Esophagus squamous epithelium (tissue), 5 donors: ENCODE results near the gene TDRD7. TPM values are rescaled to one million over a fixed set of nuclear protein-coding genes. Genes with fewer than 3 reads are reported as not detected.

Experiments
- DNase-seq: peaks from one replicate; lab custom pipeline; 2025; lab: John Stamatoyannopoulos, UW
- H3K27ac ChIP-seq, 4 donors: fragments of 200-600 bp; sonication (generic); one replicate each; pipeline ENCODE4 v1.5.1; 2016 to 2019; ENCODE audit warnings: mild to moderate bottlenecking in 1 of 4
- H3K27me3 ChIP-seq, 4 donors: fragments of 200-600 bp; sonication (generic); 1 replicate in 3 of 4; 2 replicates in 1 of 4; pipeline versions ENCODE4 v1.5.1 to v1.6.0; 2017 to 2021; ENCODE audit warnings: antibody characterized with exemption in 1 of 4
- H3K36me3 ChIP-seq, 3 donors: fragments of 200-600 bp; sonication (generic); one replicate each; pipeline ENCODE4 v1.5.1; 2016 to 2019
- H3K4me1 ChIP-seq, 3 donors: fragments of 200-600 bp; sonication (generic); one replicate each; pipeline ENCODE4 v1.5.1; 2017 to 2019
- H3K4me3 ChIP-seq, 4 donors: fragments of 200-600 bp; sonication (generic); 1 replicate in 3 of 4; 2 replicates in 1 of 4; pipeline ENCODE4 v1.5.1; 2016 to 2019; ENCODE audit warnings: mild to moderate bottlenecking in 2 of 4, moderate library complexity in 1 of 4
- H3K9me3 ChIP-seq, 3 donors: fragments of 200-600 bp; sonication (generic); one replicate each; pipeline ENCODE4 v1.5.1; 2016 to 2019
- CTCF ChIP-seq, 6 experiments: fragments of 450-650 bp in 4 of 6; fragments of 200-600 bp in 2 of 6; sonication (generic) in 2 of 6; IDR thresholded peaks; one replicate each; pipeline ENCODE4 v1.5.1; 2016 to 2019; ENCODE audit warnings: antibody characterized with exemption in 6 of 6, mild to moderate bottlenecking in 4 of 6, moderate library complexity in 4 of 6
- POLR2A ChIP-seq, 4 donors: fragments of 450-650 bp; IDR thresholded peaks; one replicate each; pipeline ENCODE4 v1.6.1; 2017; ENCODE audit warnings: antibody characterized with exemption in 4 of 4, mild to moderate bottlenecking in 4 of 4, moderate library complexity in 3 of 4
- WGBS, 2 donors: methylation state at CpG; one replicate each; pipeline ENCODE4 v1.1.5; 2018; 5-methylcytosine and 5-hydroxymethylcytosine counted together
- intact Hi-C: fragments of 100-400 bp; cut with DNase I; formaldehyde crosslinking; loops from one replicate; pipeline ENCODE4 v1.15.0; 2022
- total RNA-seq, 4 donors: library from RNA; depleted of rRNA; stranded (reverse); fragments of >200 nt; gene quantifications; one replicate each; pipeline ENCODE4 v1.1.0, GENCODE V29; 2016
- donor health status: DM: yes; HTN: yes; CAD: no.

TDRD7 gene
- total RNA-seq, 4 donors from 2014 or later: 7.7 to 11.3 (median 10.2) TPM

- TF ChIP-seq CTCF (IDR thresholded peaks at IDR 0.05): no peak
- no peak for TF ChIP-seq POLR2A (IDR thresholded peaks at IDR 0.05)
- Histone ChIP-seq H3K27me3 (peaks cover 0 to 30% (median 0%) of the 10 kb centered on the region in 4 donors), H3K27ac (peak overlapping the region in 1 of 4 donors; percentile 30), H3K4me1 (peaks cover 0 to 15% (median 11%) of the 10 kb centered on the region in 3 donors), H3K36me3 (no peaks in the 10 kb centered on the region), H3K4me3 (no peak overlapping the region), H3K9me3 (no peaks in the 10 kb centered on the region)
- no peak for DNase-seq
- intact Hi-C loops: no loop called here
- WGBS, 2 donors: 38 to 51% methylated on average over 8 to 10 of the region's 10 CpGs
These were observed 99.1 kb downstream of the TDRD7 start for GRCh38 chr9:97510797-97511654.

- no peak overlapping the region for H3K4me3 ChIP-seq
- no peaks in the 10 kb centered on the region for H3K36me3 ChIP-seq
- H3K27me3 ChIP-seq: peaks cover 0 to 27% (median 0%) of the 10 kb centered on the region in 4 donors
- 25 to 65% methylated on average over 3 to 6 of the region's 6 CpGs for WGBS, 2 donors
- DNase-seq: no peak
- no peaks in the 10 kb centered on the region for H3K9me3 ChIP-seq
- TF ChIP-seq POLR2A (IDR thresholded peaks at IDR 0.05) (no peak), CTCF (IDR thresholded peaks at IDR 0.05) (no peak)
- H3K4me1 ChIP-seq: peaks cover 0 to 15% (median 11%) of the 10 kb centered on the region in 3 donors
- H3K27ac ChIP-seq: no peak overlapping the region
- intact Hi-C loops: no loop called here
These were observed 99.9 kb downstream of the TDRD7 start for GRCh38 chr9:97511655-97512427.

- intact Hi-C loops: no loop called here
- TF ChIP-seq CTCF (IDR thresholded peaks at IDR 0.05): no peak
- no peak for TF ChIP-seq POLR2A (IDR thresholded peaks at IDR 0.05)
- WGBS, 2 donors: 78 to 80% methylated on average over 5 to 8 of the region's 8 CpGs
- Histone ChIP-seq H3K27me3 (peaks cover 0 to 29% (median 0%) of the 10 kb centered on the region in 4 donors), H3K36me3 (no peaks in the 10 kb centered on the region), H3K9me3 (no peaks in the 10 kb centered on the region), H3K4me1 (peaks cover 0 to 27% (median 13%) of the 10 kb centered on the region in 3 donors), H3K27ac (no peak overlapping the region), H3K4me3 (no peak overlapping the region)
- DNase-seq: no peak
These were observed 101.2 kb downstream of the TDRD7 start for GRCh38 chr9:97512966-97513560.

GRCh38 chr9:97514531-97514930, 102.6 kb downstream of the TDRD7 start:
- intact Hi-C loops: no loop called here
- Histone ChIP-seq H3K27ac (no peak overlapping the region), H3K9me3 (no peaks in the 10 kb centered on the region), H3K36me3 (no peaks in the 10 kb centered on the region), H3K4me1 (peaks cover 0 to 42% (median 20%) of the 10 kb centered on the region in 3 donors), H3K27me3 (peaks cover 0 to 37% (median 0%) of the 10 kb centered on the region in 4 donors), H3K4me3 (no peak overlapping the region)
- TF ChIP-seq CTCF (IDR thresholded peaks at IDR 0.05) (no peak), POLR2A (IDR thresholded peaks at IDR 0.05) (no peak)
- 64 to 76% methylated on average over 2 to 9 of the region's 9 CpGs for WGBS, 2 donors
- no peak for DNase-seq
